ENCODE results near the gene TAMALIN.

- TF ChIP-seq CTCF (conservative IDR thresholded peaks at IDR 0.05; ENCODE audit: low read depth in 2 of 2) (no peak), EZH2phosphoT487 (IDR thresholded peaks at IDR 0.05; ENCODE audit: unreplicated experiment) (no peak), CREB1 (CRISPR knock-in tag; IDR thresholded peaks at IDR 0.05; ENCODE audit: low read depth) (no peak)
Measured at GRCh38 chr12:52044292-52044983, 37.7 kb downstream of the TAMALIN start.
